Sigmoid colon (tissue), 7 donors: Measurements from ENCODE around the gene EOMES. TPM values are rescaled to one million over a fixed set of nuclear protein-coding genes. Genes with fewer than 3 reads are reported as not detected.

Source experiments
- DNase-seq: peaks from one replicate; pipeline ENCODE4 v3.0.0-alpha.2; 2019
- H3K27ac ChIP-seq, 4 donors: fragments of 200-600 bp; sonication (generic); one replicate each; pipeline ENCODE4 v1.5.1; 2016 to 2019; ENCODE audit warnings: mild to moderate bottlenecking in 1 of 4
- H3K27me3 ChIP-seq, 3 donors: fragments of 200-600 bp; sonication (generic); one replicate each; pipeline ENCODE4 v1.5.1; 2019; ENCODE audit warnings: mild to moderate bottlenecking in 1 of 3
- H3K36me3 ChIP-seq, 4 donors: fragments of 200-600 bp; sonication (generic); one replicate each; pipeline ENCODE4 v1.5.1; 2016 to 2019
- H3K4me1 ChIP-seq, 4 donors: fragments of 200-600 bp; sonication (generic); one replicate each; pipeline ENCODE4 v1.5.1; 2017 to 2019
- H3K4me3 ChIP-seq, 4 donors: fragments of 200-600 bp; sonication (generic); one replicate each; pipeline ENCODE4 v1.5.1; 2017 to 2019; ENCODE audit warnings: mild to moderate bottlenecking in 2 of 4, moderate library complexity in 1 of 4
- H3K9me3 ChIP-seq, 4 donors: fragments of 200-600 bp in 3 of 4; sonication (generic) in 3 of 4; one replicate each; pipeline versions ENCODE4 v1.5.1 to v1.6.1; 2013 to 2019
- EP300 ChIP-seq, 4 donors: sonication (generic); formaldehyde crosslinking; IDR thresholded peaks; one replicate each; pipeline ENCODE4 v1.6.1; 2017; ENCODE audit warnings: antibody characterized with exemption in 4 of 4
- POLR2A ChIP-seq, 2 donors: fragments of 450-650 bp; IDR thresholded peaks; one replicate each; pipeline ENCODE4 v1.6.1; 2016; ENCODE audit warnings: antibody characterized with exemption in 2 of 2, mild to moderate bottlenecking in 2 of 2, moderate library complexity in 2 of 2
- POLR2AphosphoS5 ChIP-seq, 4 donors: sonication (generic); formaldehyde crosslinking; IDR thresholded peaks; one replicate each; pipeline ENCODE4 v1.6.1; 2017; ENCODE audit warnings: antibody characterized with exemption in 4 of 4
- WGBS, 2 donors: extraction: QIAGEN DNeasy Blood & Tissue Kit; methylation state at CpG; one replicate each; pipeline ENCODE4 v1.1.7; 2013; 5-methylcytosine and 5-hydroxymethylcytosine counted together
- intact Hi-C: fragments of 100-400 bp; cut with DNase I; formaldehyde crosslinking; loops from one replicate; pipeline ENCODE4 v1.15.1; 2023
- polyA plus RNA-seq, 3 donors: library from polyadenylated mRNA; stranded (reverse); fragments of 200-250 nt; gene quantifications; one replicate each; pipeline ENCODE4 v1.2.3, GENCODE V29; 2013
- total RNA-seq, 4 donors: library from RNA; depleted of rRNA; stranded (reverse); fragments of >200 nt; gene quantifications; one replicate each; pipeline ENCODE4 v1.1.0, GENCODE V29; 2016
- TF ChIP-seq, protein P1 (sequence below), 4 experiments: fragments of 450-650 bp in 3 of 4; fragments of 200-600 bp in 1 of 4; IDR thresholded peaks; one replicate each; pipeline ENCODE4 v1.5.1; 2016 to 2019; ENCODE audit warnings: antibody characterized with exemption in 4 of 4, mild to moderate bottlenecking in 3 of 4, moderate library complexity in 2 of 4
- donor health status: healthy with polysubstance abuse.
- donor health status: Bipolar disorder and iron deficiency.
- donor health status: healthy.

EOMES gene
- total and polyA plus RNA-seq, 7 donors = 0.23 to 0.67 TPM; not detected in 5

DNA sequence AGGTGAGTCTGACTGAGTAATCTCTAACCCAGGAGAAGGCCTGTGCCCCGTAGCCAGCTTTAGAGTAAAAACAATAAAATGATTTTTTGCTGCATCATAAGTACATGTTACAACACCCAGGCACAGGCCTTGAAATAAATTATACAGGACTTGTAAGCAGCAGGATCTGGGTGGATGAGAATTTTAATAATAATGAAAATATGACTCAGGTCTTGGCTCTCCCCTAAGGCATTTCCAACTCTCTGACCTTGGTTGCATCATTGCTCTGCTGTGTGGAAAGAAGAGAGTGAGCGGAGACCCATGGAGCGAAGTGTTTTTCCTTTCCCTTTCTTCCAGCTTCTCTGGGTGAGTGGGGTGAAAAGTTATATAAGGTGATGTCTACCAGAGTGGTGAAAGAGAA lies 44.6 kb downstream of the EOMES start:
- Histone ChIP-seq H3K4me3 (no peak overlapping the region), H3K36me3 (no peaks in the 10 kb centered on the region), H3K27me3 (no peaks in the 10 kb centered on the region), H3K4me1 (peaks cover 0 to 29% (median 21%) of the 10 kb centered on the region in 4 donors), H3K9me3 (no peaks in the 10 kb centered on the region), H3K27ac (peak overlapping the region; percentile 59 to 70 (median 66))
- peak; percentile 81 for DNase-seq
- WGBS, 2 donors = 84 to 87% methylated on average over 3 of the region's 3 CpGs
- intact Hi-C loops = no loop called here
- TF ChIP-seq POLR2AphosphoS5 (IDR thresholded peaks at IDR 0.05) (peak; percentile 54 to 72 (median 62)), POLR2A (IDR thresholded peaks at IDR 0.05) (no peak), EP300 (IDR thresholded peaks at IDR 0.05) (peak in 2 of 4 donors; percentile 13 to 46)
- TF ChIP-seq, protein P1, sequence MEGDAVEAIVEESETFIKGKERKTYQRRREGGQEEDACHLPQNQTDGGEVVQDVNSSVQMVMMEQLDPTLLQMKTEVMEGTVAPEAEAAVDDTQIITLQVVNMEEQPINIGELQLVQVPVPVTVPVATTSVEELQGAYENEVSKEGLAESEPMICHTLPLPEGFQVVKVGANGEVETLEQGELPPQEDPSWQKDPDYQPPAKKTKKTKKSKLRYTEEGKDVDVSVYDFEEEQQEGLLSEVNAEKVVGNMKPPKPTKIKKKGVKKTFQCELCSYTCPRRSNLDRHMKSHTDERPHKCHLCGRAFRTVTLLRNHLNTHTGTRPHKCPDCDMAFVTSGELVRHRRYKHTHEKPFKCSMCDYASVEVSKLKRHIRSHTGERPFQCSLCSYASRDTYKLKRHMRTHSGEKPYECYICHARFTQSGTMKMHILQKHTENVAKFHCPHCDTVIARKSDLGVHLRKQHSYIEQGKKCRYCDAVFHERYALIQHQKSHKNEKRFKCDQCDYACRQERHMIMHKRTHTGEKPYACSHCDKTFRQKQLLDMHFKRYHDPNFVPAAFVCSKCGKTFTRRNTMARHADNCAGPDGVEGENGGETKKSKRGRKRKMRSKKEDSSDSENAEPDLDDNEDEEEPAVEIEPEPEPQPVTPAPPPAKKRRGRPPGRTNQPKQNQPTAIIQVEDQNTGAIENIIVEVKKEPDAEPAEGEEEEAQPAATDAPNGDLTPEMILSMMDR (IDR thresholded peaks at IDR 0.05) = no peak

DNA sequence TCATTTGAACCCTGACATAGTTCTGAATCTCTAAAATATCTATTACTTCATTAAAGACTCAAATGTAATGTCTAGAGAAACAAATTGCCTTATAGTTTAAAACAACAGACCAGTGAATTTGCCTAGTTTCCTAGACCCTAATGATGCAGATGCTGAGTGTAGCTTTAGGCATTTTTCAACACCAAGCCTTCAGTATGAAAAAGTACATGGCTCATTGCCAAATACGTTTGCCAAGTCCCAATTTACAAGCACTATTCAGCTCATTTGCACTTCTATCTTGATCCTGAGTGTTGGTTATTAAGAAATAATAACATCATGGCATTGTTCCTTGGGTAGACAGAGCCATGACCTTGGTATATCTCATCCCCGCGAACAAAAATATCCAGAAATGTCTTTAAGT lies 46.8 kb downstream of the EOMES start:
- 52 to 67% methylated on average over 3 of the region's 3 CpGs for WGBS, 2 donors
- Histone ChIP-seq H3K27ac (peak overlapping the region in 2 of 4 donors; percentile 1 to 2), H3K36me3 (no peaks in the 10 kb centered on the region), H3K9me3 (no peaks in the 10 kb centered on the region), H3K27me3 (no peaks in the 10 kb centered on the region), H3K4me3 (no peak overlapping the region), H3K4me1 (peaks cover 0 to 19% (median 12%) of the 10 kb centered on the region in 4 donors)
- DNase-seq = no peak
- intact Hi-C loops = no loop called here
- TF ChIP-seq EP300 (IDR thresholded peaks at IDR 0.05) (no peak), POLR2AphosphoS5 (IDR thresholded peaks at IDR 0.05) (peak in 3 of 4 donors; percentile 9 to 54 (median 37))

DNA sequence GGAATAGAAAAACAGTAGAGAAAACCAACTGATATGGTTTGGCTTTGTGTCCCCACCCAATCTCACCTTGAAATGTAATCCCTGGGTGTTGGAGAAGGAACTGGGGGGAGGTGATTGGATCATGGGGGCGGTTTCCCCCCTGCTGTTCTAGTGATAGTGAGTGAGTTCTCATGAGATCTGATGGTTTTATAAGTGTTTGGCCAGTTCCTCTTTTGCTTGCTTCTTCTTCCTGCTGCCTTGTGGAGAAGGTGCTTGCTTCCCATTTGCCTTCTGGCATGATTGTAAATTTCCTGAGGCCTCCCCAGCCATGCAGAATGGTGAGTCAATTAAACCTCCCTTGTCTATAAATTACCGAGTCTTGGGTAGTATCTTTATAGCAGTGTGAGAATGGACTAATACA lies 48.4 kb downstream of the EOMES start:
- Histone ChIP-seq H3K27me3 (no peaks in the 10 kb centered on the region), H3K4me1 (peaks cover 0 to 17% (median 10%) of the 10 kb centered on the region in 4 donors), H3K9me3 (no peaks in the 10 kb centered on the region), H3K27ac (no peak overlapping the region), H3K36me3 (no peaks in the 10 kb centered on the region), H3K4me3 (no peak overlapping the region)
- 56 to 69% methylated on average over 2 of the region's 2 CpGs for WGBS, 2 donors
- intact Hi-C loops = no loop called here
- no peak for DNase-seq
- TF ChIP-seq POLR2A (IDR thresholded peaks at IDR 0.05) (no peak), EP300 (IDR thresholded peaks at IDR 0.05) (no peak), POLR2AphosphoS5 (IDR thresholded peaks at IDR 0.05) (no peak)
- TF ChIP-seq, protein P1 (IDR thresholded peaks at IDR 0.05) = no peak

DNA sequence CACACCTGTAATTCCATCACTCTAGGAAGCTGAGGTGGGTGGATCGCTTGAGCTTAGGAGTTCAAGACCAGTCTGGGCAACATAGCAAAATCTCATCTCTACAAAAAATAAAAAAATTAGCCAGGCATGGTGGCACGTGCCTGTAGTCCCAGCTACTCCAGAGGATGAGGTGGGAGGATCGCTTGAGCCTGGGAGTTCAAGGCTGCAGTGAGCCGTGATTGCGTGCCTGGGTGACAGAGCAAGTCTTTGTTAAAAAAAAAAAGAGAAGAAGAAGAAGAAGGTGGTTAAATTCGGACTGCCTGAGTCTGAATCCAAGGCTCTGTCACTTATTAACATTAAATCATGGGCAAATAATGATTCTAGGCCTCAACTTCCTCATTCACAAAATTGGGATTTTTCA lies 51.0 kb downstream of the EOMES start:
- no peak for DNase-seq
- intact Hi-C loops = no loop called here
- H3K36me3 ChIP-seq = no peaks in the 10 kb centered on the region
- TF ChIP-seq, protein P1 (IDR thresholded peaks at IDR 0.05) = no peak
- TF ChIP-seq EP300 (IDR thresholded peaks at IDR 0.05) (no peak), POLR2AphosphoS5 (IDR thresholded peaks at IDR 0.05) (no peak), POLR2A (IDR thresholded peaks at IDR 0.05) (no peak)
- no peaks in the 10 kb centered on the region for H3K9me3 ChIP-seq
- no peaks in the 10 kb centered on the region for H3K27me3 ChIP-seq
- H3K4me1 ChIP-seq = peaks cover 0 to 18% (median 10%) of the 10 kb centered on the region in 4 donors
- 85 to 89% methylated on average over 6 of the region's 6 CpGs for WGBS, 2 donors
- no peak overlapping the region for H3K27ac ChIP-seq
- H3K4me3 ChIP-seq = no peak overlapping the region

DNA sequence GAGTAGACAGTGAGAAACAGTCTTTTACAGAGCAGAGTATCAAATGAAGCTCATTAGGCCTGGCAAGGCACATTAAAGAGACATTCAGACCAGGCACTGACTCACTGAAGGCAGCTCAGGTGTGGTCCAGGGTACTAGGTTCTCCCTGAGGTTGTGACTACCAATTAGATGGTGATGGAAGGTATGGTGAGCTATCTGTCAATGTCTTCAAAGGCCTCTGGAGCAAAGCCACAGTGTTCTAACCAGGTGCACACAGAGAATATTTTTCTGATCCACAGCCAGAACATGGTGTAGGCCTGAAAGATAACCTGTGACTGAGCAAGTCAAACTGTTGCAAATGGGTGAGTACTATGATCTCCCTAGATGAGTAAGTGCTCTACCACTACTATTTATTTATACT lies 51.5 kb downstream of the EOMES start:
- peaks cover 0 to 14% (median 9%) of the 10 kb centered on the region in 4 donors for H3K4me1 ChIP-seq
- no peak for DNase-seq
- H3K36me3 ChIP-seq = no peaks in the 10 kb centered on the region
- intact Hi-C loops = no loop called here
- TF ChIP-seq POLR2A (IDR thresholded peaks at IDR 0.05) (no peak), EP300 (IDR thresholded peaks at IDR 0.05) (no peak)
- H3K9me3 ChIP-seq = no peaks in the 10 kb centered on the region
- H3K27me3 ChIP-seq = no peaks in the 10 kb centered on the region
- no peak overlapping the region for H3K4me3 ChIP-seq
- H3K27ac ChIP-seq = no peak overlapping the region

DNA sequence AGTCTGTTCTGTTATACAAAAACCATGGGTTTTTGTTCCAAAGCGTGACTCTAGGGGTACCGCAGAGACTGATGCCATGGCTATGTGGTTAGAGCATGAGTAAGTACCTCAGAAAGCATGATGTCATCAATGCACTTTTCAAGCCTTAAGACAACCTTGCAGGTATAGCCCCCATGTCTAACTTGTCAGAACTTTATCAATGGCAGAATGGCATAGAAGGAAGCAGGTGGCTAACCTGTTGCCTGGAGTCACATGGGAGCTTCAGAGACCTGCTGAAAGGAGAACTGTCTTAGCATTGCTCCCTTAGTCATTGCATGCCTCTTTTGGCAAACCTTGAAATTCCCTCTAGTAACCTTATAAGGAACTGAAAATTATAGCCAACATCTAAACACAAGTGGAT lies 52.5 kb downstream of the EOMES start:
- 92 to 94% methylated on average over 2 of the region's 2 CpGs for WGBS, 2 donors
- TF ChIP-seq EP300 (IDR thresholded peaks at IDR 0.05) (no peak), POLR2A (IDR thresholded peaks at IDR 0.05) (no peak)
- TF ChIP-seq, protein P1 (IDR thresholded peaks at IDR 0.05) = no peak
- no peaks in the 10 kb centered on the region for H3K36me3 ChIP-seq
- no peaks in the 10 kb centered on the region for H3K9me3 ChIP-seq
- H3K27me3 ChIP-seq = no peaks in the 10 kb centered on the region
- no peak overlapping the region for H3K4me3 ChIP-seq
- DNase-seq = no peak
- H3K4me1 ChIP-seq = peaks cover 0 to 6% (median 6%) of the 10 kb centered on the region in 4 donors
- intact Hi-C loops = no loop called here
- no peak overlapping the region for H3K27ac ChIP-seq
